Stimulated activated CD4-positive, alpha-beta T cell treated with anti-CD3 and anti-CD28 coated beads, Interleukin-4, amount 100 ng/mL, for 24 hours (primary cell): ENCODE results near the gene MIPEP.

Experiments used
- DNase-seq: peaks from one replicate; pipeline ENCODE4 v3.0.0-alpha.2; 2020

The MIPEP gene

DNA sequence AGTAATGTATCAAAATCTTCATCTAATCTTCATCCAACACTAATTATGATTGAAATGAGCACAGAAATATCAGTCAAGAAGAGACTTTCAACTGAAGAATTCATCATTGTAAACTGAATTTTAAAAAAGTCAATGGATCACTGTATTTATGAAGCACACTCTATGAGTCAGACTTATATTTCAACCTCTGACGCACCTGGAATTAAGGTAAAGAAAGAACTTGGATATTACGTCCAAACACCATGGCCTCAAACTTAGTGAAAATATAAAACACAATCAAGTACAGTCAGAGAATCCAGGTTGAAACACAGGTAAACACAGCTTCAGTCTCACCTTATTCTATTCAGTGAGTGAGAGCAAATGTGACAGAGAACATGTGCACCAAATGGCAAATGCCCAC lies 39.5 kb downstream of the MIPEP start:
- no peak for DNase-seq

DNA sequence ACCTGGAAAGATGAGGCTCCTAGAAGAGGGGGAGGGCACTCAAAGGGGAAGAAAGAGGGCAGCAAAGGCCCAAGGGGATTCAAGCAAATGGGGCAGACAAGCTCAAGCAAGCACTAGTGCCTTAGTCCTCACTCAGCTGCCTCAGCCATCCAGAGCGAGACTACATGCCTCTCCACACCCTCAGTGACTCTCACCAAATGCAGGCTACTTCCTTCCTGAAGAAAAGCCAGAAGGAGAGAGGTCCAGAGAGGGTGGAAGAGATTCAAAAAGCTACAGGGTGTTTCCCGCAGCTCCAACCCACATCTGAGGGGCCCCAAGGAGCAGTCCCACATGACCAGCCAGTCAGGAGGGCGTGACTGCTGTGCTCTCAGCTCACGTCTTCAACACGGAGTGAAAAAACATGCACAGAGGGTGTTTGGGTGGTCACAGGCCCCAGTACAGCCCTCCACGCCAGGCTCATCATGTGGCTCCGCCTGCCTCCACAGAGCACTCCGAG lies 40.5 kb downstream of the MIPEP start:
- DNase-seq = no peak

DNA sequence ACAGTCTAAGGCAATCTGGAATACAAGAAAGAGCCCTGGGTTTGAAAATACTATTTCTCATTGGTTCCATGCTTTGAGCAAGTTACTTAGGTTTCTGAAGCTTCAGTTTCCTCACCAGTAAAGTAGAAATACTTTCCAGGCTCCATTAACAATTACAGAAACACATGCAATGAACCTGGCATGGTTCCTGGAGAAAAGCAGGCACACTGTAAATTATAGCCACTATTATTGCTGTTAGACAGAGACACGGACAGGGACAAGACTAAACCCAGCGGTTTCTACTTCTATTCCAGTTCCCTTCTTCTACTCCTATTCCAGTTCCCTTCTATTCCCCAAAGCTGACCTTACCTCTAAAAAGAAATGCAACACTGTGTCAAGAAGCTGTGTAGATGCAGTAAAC lies 41.2 kb downstream of the MIPEP start:
- no peak for DNase-seq

DNA sequence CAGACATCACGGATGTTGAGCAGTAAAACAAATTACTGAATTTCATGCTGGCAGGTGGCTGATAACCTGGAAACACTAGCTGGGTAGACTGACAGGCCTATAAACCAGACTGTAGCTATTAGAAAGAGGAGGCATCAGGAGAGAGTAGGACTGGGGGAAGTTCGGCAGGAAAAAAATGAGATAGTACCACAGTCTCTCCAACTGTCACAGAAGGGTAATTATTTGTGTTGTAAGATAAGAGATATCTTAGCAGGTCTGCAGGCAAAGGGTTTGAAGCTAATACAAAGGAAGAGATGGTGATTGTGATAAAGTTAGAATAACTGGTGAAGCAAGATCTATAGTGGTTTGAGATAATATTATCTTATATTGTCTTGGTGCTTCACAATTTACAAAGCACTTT lies 41.7 kb downstream of the MIPEP start:
- DNase-seq = no peak

DNA sequence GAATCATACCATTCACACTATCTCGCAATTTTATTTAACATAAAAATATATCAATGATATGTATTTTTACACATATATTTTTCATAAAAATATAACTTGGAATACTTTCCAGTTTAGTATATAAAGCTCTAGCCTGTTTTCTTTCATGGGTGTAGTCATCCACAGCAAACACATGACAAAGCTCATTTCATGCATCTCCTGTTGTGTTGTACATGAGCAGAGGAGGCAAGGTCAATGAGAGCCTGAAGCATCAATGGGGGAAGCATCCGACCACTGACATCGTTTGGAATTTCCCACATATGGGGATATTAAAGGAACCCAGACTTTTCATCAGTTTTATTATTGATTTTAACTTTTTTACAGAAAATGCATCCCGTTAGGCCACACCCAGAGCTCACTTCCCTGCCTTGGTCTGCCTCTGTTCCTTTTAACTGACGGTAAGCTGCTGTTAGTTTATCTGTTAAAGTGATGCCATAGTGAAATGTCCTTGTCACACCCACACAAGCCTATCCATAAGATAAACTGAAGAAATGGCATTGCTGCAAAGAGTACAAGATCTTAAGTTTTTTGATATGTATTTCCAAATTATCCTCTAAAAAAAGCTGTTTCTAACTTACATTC lies 44.0 kb downstream of the MIPEP start:
- no peak for DNase-seq

DNA sequence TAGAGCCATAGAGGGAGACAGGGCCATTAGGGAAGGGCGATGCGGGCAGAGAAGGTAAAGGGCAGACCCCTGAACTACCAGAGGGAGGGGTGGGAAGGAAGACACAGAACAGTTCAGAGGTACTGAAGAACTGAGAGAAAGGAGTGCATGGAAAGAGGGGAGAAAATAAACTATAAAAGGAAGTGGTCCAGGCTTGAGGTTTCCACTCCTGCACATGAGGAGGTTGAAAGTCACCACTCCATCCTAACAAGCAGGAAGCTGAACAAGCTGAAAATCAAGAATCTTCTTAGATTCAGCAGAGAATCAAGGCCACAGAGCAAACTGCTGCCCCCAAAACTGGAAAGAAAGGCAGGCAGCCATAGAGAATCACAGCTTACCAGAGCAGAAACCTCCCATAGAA lies 45.1 kb downstream of the MIPEP start:
- DNase-seq = no peak

DNA sequence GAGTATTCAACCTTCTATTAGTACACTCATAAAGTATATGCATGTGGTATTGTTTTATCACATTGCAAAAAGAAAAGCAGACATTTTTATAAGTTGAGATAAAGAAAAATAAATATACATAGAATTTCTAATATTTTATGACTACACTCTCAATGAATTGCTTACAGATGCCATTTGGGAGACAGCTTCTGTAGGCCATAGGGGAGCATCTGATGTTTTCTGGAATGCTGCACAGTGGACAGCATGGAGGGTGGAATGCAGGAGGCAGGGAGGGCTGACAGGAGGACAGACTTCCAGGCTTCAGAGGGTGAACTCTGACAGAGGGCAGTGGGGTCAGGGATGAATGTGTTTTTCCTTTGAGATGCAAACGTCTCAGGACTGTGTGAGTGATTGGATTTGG lies 45.8 kb downstream of the MIPEP start:
- no peak for DNase-seq

DNA sequence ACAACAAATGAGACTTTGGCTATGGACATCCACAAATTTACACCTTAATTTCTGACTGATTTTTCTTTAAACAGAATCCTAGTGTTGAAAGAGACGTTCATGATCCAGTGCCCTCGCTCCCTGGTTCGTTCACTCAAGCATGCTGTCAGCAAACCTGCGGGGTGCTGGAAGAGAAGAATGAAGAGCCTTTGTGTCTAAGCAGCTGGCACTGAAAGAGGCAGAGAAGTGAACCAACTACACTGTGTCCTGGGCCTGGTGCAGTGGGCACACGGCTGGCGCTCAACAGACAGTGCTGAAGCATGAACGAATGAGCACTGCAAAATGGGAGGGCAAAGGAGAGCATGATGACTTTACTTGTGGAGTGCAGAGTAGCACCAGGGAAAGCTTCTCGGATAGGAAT lies 46.8 kb downstream of the MIPEP start:
- DNase-seq = no peak

DNA sequence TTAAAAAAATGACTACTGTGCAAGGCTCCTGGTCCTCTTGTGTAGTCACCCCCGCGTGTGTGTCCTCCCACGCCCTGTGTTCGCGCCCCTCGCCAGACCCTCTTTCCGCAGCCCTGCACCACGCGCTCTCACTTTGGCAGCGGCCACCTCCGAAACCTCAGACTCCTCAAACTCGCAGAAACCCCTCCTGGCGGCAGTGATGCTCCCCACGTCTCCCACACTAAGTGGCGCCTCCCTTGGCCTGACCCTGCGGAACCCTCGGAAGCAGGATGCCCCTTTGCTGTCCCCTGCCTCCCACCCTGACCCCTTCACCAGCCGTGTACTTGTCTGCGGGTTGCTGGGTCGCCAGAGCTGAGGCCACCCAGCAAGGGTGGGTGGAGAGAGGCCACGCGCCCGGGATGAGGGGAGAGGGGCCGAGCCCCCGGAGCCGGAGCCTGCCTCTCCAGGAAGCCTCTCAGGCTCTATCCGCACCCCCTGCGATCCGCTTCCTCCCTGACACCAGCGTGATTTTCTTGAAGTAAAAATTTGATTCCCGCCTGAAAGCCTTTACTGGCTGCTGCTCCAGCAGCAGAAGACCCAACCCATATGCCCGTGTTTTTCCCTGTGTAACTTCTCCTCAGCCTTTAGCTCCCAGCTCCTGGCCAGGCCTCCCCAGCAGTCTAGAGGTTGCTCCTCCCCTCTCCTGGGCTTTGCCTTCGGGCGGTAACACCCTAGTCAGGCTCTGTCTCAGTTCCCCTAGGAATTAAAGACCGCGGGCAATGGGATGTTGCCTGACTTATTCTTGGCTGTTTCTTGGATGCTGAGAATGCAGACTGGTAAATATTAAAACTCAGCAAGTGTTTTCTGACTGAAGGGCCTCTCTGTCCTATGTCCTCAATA lies 55.2 kb downstream of the MIPEP start:
- no peak for DNase-seq

DNA sequence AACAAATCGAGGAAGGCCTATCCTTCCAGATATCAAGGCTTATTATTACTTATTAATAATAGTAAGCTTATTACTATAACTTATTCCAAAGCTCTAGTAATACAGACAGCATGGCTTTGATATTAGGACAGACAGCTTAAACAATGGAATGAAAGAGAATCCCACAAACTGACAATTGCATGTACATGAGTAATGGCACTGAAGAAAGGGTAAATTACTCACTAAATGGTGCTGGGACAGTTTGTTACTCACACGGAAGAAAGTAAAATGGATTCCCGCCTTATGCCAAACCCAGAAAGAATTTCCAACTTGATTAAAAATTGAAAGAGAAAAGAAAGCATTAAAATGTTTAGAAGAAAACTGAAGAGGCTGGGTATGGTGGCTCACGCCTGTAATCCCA lies 60.3 kb downstream of the MIPEP start:
- DNase-seq = no peak

DNA sequence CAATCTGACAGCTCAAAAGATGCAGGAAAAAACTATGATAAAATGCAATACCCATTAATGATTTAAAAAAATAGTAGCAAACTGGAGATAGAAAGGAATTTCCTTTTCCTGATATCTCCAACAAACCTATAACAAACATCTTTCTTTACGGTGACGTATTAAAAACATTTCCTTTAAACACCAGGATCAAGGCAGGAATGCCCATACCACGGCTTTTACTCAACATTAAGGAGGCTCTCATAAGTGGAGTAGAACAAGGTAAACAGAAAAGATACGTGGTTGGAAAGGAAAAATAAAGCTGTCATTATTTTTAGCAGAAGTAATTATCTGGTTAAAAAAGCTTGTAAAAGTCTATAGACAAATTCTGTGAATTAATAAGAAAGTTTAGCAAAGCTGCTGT lies 61.1 kb downstream of the MIPEP start:
- no peak for DNase-seq

DNA sequence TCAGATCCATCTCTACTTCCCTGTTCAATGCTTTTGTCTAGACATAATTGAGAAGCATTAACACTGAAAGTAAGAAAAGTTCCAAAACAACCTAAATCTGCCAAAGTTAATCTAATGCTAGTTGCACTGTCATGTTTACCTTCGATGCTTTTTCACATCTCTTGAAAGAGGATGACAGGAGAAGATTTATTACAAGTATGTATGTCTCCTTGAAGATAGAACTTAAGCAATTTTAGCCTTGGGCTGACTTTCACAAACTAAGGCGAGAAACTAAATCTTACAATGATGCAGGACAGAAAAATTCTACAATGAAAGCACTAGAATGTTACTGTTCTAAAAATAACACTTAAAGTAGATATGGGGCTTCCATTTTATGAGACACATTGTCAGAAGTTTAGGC lies 64.0 kb downstream of the MIPEP start:
- no peak for DNase-seq

DNA sequence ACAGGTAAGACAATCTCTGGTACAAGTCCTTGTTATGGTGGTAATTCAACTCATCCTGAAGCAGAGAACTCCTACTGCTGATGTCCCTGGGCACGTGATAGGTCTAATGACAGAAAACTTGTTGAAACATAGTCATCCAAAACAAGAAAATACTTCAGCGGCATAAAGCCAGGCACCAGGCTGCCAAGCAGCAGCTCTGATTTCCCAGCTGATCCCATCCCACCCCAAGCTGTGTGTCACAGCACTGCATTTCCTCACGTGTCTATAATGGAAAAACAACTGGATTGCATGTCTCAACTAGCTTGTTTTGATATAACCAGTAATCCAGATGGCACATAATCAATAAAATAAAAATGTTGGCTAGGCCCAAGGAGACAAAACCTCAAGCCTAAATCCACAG lies 64.8 kb downstream of the MIPEP start:
- no peak for DNase-seq

DNA sequence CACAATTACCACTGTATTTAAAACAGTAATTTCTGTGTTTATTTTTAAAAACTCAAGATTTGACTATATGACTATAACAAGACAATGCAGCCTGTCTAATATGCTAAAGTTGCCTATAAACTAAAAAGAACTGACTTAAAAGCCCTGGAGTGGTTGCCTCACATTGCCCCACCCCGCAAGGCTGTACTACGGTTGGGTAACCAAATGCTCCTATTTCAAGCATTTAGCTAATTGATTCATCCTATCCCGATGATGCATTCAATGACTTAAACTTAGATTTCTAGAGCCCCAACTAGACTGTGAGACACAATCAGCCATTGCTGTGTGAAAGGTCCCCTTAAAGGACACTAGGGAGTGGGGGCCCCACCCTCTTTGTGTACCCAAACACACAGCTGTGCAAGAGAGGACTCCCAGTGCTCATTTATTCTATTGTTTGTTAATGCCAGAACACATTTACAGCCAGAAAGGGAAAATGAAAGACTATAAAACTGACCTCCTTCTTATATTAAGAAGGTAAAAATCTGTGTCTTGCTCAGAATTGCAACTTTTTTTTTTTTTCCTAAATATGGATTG lies 66.9 kb downstream of the MIPEP start:
- no peak for DNase-seq

DNA sequence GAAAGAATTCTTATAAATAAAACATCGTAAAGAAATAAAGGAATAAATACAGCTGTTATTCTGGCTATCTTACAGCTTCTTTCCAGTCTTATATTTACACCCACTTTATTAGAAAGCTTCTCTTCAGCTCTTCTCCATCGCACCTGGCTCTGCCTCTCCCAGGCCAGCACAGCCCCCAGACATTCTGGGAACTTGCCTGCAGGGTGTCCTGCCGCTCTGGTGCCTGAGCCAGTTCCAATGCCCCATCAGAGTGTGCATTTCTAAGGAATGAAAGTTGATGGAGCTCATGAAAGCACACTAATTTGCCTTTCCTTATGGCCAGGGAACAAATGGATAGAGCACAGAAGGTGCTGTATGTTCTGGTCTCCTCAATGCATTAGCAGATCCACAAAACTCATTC lies 68.7 kb downstream of the MIPEP start:
- no peak for DNase-seq

DNA sequence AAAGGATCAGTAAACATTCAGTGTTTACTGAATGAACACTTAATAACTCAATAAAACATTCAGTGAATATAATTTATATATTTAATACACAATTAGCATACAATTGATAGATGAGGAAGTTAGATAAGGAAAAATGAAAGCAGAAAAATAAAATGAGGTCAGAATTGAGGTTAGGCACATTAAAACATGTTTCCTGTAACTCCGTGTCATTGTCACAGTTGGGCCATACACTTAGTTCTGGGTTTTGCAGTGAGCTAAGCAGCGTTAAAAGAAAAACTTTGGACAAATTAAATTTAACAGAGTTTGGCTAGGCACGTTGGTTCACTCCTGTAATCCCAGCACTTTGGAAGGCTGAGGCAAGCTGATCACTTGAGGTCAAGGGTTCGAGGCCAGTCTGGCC lies 71.4 kb downstream of the MIPEP start:
- DNase-seq = no peak

DNA sequence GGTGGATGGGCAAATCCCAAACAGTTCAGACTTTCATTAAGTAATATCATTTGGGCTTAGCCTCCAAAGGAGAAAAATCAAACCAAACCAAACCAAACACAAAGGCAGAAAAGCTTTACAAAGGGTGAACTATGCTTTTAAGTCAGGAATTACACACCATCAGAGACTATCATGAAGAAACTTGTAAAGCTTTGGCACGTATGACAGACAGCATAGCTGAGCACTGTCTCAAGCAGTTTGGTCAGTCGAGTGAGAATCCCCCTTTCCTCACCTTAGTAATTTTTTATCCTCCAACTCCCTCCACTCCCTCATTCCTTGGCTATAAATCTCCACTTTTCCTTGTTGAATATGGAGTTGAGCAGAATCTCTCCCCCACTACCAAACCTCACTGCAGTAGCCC lies 72.1 kb downstream of the MIPEP start:
- DNase-seq = no peak

DNA sequence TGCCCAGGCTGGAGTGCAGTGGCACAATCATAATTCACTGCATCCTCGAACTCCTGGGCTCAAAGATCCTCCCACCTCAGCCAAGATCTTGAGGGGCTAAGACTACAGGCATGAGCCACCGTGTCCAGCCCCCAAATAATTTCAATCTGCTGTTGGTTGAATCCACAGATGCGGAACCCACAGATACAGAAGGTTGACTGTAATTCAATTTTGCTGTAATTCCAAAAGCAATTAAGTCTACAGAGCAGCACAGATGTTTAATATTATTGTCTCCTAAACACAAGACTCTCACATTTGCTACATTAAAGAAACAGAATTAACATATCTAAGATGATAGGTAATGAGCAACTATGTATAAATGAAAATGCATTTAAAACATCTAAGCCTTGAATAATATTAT lies 75.6 kb downstream of the MIPEP start:
- no peak for DNase-seq

DNA sequence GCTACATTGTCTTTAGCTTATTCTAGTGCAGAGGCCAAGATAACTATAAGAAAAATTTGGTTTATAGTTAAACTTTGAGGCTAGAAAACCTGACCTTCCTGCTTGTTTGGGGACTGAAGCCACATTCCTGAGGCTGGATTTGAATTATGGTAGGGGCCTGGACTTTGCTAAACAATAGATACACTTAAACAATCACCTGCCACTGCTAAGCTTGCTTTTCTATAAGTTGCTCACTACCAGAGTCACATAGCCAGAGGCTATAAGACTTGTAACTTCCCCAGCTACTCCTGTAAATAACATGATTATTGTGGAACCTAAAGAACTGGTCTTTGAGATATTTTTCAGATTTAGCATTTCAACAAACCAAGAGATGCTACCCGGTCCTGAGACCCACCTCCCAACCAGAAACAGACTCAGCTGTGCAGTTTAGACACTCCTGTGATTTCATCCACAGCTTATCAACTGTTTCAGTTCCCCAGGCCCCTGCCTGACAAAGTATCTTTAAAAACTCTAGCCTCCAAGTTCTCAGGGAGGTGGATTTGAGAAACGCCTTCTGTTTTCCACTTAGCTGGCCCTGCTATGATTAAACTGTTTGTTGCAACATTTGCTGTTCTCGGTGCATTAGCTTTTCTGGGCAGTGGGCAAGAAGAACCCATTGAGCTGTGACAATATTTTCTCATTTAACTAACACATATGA lies 77.7 kb downstream of the MIPEP start:
- no peak for DNase-seq

DNA sequence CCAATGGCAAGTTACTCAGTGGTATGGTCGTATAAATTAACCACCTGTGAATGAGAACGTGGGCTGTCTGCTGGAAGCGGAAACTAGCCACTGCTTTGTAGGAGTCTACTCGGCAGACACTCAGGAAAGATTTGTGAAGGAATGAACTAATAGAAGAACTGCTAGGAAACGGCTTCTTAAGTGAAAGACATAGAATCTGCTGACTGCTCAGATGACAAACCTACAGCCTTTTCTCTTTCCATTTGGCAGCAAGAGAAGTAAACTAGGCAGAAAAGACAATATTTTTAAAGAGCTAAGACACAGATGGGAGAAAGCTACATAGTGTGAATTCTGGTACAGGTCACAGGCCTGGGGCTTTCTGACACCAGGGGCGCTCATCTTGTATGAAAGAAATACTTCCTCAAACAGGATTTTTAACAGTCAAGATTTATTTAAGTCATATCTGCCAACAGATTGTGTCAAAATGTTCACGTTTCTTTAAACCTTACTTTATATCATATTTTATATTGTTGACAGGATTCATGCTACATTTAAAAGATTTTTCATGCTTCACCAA lies 78.4 kb downstream of the MIPEP start:
- DNase-seq = no peak

DNA sequence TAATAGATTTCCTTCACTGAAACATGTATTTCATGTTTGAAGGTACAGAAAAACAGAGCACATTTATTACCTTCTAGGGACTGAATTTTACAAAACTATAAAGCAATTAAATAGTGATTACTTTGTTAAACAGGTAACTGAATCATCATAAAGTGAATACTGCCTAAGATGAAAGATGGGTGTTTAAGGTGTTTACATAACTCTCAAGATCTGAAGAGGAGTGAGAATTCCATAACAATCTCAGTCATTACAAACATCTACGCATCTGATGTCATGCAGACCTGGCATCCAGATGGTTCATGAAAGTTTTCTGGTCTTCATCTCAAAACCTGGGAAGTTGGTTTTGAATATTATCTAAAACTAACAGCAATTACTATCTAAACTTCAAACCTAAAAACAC lies 80.4 kb downstream of the MIPEP start:
- no peak for DNase-seq

DNA sequence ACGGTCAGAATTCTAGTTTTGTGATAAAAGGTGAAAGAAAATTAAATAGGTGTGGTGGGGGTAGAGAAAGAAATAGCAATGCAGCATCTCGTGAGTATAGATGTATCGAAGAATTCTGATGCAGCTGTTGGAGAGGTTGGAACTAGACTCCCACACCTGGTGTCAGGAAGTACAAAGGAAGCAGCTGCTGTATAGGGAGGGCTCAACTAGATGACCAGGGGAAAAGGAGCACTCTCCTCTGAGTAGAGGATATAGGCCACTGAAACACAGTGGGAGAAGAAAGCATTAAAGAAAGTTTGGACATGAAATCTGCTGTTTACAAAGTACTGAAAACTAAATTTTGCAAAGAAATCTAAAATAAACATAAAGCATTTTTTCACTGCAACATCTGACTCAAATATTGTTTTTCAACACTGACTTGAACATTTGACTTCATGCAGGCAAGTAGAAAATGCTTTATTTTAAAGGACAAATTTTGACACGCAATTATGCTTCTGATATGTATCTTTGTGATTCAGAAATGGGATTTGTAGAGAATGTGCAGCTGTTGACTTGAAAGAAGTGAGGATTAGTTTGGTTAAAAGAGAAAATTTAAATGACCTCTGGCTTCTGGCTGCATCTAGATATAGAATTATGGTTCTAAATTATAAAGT lies 82.2 kb downstream of the MIPEP start:
- DNase-seq = no peak

DNA sequence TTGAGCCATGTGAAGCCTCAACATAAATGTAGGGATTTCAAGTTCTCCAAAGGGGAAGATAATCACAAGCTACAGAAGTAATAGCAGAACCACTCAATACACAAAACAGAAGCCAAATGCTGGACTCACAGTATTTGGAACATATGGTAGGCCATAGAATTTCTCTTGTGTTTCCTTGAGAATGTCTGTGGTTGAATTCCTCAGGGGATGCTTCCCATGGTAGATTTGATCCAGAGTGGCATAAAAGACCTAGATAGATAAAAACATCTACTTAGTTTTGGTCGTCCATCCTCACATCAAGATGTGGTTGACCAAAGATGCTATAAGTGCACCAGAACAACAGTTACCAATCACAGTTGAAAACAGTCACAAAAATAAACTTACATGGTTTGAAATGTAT lies 83.4 kb downstream of the MIPEP start:
- DNase-seq = no peak
